ENCODE results near the gene HAX1. TPM values are rescaled to one million over a fixed set of nuclear protein-coding genes. Genes with fewer than 3 reads are reported as not detected.

HAX1 gene
- total RNA-seq, 1 experiment from 2014 or later, result 184 TPM

DNA sequence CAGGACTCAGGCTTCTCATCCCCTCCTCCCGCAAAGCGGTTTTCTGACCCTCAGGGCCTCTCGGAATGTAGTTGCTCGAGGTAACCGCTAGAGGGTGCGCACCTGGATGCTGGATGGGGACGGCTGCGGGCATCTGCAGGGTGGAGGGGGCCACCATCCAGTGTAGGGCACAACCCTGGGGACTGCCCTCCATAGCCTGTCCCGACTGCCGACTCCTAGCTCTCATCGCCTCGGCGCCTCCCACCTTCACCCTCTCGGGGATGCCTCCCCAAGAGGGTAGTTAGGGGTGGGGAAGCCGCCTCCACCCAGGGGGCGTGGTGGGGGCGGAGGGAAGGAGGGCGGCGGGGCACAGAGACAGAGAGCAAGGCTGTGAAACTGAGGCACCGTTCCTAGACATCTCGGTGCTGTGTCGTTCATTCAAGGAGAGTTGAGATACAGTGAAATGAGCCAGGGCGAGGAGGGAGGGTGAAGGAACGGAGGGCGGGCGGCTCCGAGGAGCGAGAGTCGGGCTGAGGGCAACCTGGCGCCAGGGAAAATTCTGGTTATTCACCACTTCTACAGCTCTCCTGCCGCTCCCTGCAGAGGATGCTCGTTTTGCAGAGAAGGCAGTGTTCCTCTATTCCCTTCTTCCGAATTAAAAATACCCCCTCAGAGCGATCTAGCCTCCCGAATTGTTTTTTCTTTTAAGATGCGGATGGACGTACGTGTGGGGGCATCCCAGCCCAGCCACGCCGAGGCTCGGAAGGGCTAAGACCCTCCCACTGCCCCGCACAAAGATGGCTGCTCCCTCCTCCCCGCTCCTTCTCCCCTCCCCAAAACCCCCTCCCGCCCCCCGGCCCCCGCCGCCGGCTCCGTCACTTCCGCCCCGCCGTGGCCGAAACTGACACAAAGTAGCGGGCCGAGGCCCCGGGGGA is 52.5 kb downstream of the HAX1 start, which contains the start of gene ATP8B2:
Gene ATP8B2 (plus strand): TSS at position 857 of the 914 bp plus-strand sequence. CDS start 2,617 bp downstream, outside the sequence.
- peak within 1 kb of the TSS; percentile 92 for H2AFZ ChIP-seq (ENCODE audit: low read length)
- peak within 1 kb of the TSS; percentile 71 for H3K4me3 ChIP-seq (ENCODE audit: low read length)
- no peaks in the 10 kb centered on the region for H3K36me3 ChIP-seq (ENCODE audit: insufficient read depth, low read length)
- H3K27ac ChIP-seq (ENCODE audit: low read length), result no peak within 1 kb of the TSS
- peak; percentile 93 for DNase-seq
- H4K20me1 ChIP-seq (ENCODE audit: insufficient read depth, low read depth, low read length), result peaks cover 5% of the 10 kb centered on the region; the same call in 1 of the 2 replicates
- no peaks in the 10 kb centered on the region for H3K9me3 ChIP-seq (ENCODE audit: low read length)
- H3K27me3 ChIP-seq (ENCODE audit: low read length), result no peaks in the 10 kb centered on the region
- peak within 1 kb of the TSS; percentile 75 for H3K9ac ChIP-seq (ENCODE audit: low read length)
- H3K9me2 ChIP-seq (replicated peaks; ENCODE audit: insufficient read depth, low read length), result no peaks in the 10 kb centered on the region
- peaks cover 36% of the 10 kb centered on the region for H3K4me1 ChIP-seq (ENCODE audit: low read length)
- H3K79me2 ChIP-seq (ENCODE audit: low read length), result no peaks in the 10 kb centered on the region
- peak within 1 kb of the TSS; percentile 84 for H3K4me2 ChIP-seq (ENCODE audit: low read depth, low read length, poor library complexity, severe bottlenecking)

Small RNAs within 50 kb of the gene (small RNA-seq; reads per million reads assigned to genes)
- gene RF00273 (not detected), gene RNU6-121P (not detected), gene RNU6-239P (not detected), gene SNORA58B (not detected)

Other genes with a start within 250 kb of the HAX1 start
- gene NUP210L, start 117.6 kb upstream of the HAX1 start, total RNA-seq (2014; rRNA removed; shearing (Covaris generic); ENCODE audit: low replicate concordance), result not detected in 2 replicates
- 257 and 258 TPM in 2 replicates for gene TPM3, start 80.5 kb upstream of the HAX1 start, total RNA-seq (2014; rRNA removed; shearing (Covaris generic); ENCODE audit: low replicate concordance)
- gene CFAP141, start 66.3 kb upstream of the HAX1 start, total RNA-seq (2014; rRNA removed; shearing (Covaris generic); ENCODE audit: low replicate concordance), result not detected in 2 replicates
- 58.6 and 119 TPM in 2 replicates for gene UBAP2L, start 51.7 kb upstream of the HAX1 start, total RNA-seq (2014; rRNA removed; shearing (Covaris generic); ENCODE audit: low replicate concordance)
- not detected in 2 replicates for gene AQP10, start 48.5 kb downstream of the HAX1 start, total RNA-seq (2014; rRNA removed; shearing (Covaris generic); ENCODE audit: low replicate concordance)
- gene ATP8B2, start 52.9 kb downstream of the HAX1 start, total RNA-seq (2014; rRNA removed; shearing (Covaris generic); ENCODE audit: low replicate concordance), result 10.6 and 19.6 TPM in 2 replicates
- 0.04 TPM in 1 of 2 replicates, not detected in the other for gene IL6R, start 132.7 kb downstream of the HAX1 start, total RNA-seq (2014; rRNA removed; shearing (Covaris generic); ENCODE audit: low replicate concordance)
- not detected in 2 replicates for gene TDRD10, start 229.6 kb downstream of the HAX1 start, total RNA-seq (2014; rRNA removed; shearing (Covaris generic); ENCODE audit: low replicate concordance)
- not detected in 2 replicates for gene SHE, start 229.8 kb downstream of the HAX1 start, total RNA-seq (2014; rRNA removed; shearing (Covaris generic); ENCODE audit: low replicate concordance)

Data from Karpas-422 (cell line).